Activated CD8-positive, alpha-beta T cell treated with anti-CD3 and anti-CD28 coated beads for 36 hours (primary cell): Measurements from ENCODE around the gene RIC1. TPM values are rescaled to one million over a fixed set of nuclear protein-coding genes. Genes with fewer than 3 reads are reported as not detected.

ENCODE experiments used
- ATAC-seq: fragments of 200-7000 bp; cut with Tn5 transposase; one replicate; pipeline ENCODE4 v1.10.0; 2021; ENCODE audit warnings: mild to moderate bottlenecking, moderate library complexity
- CTCF ChIA-PET: fragments of 350-600 bp; sonication (Branson Sonifier 250); formaldehyde crosslinking; loops from one replicate; lab custom pipeline; 2021; ENCODE audit warnings: antibody characterized with exemption; lab: Charles Lee
- POLR2A ChIA-PET: fragments of 350-600 bp; sonication (Branson Sonifier 250); formaldehyde crosslinking; loops from one replicate; lab custom pipeline; 2021; ENCODE audit warnings: antibody characterized with exemption; lab: Charles Lee
- DNase-seq: peaks from one replicate; pipeline ENCODE4 v3.0.0-alpha.2; 2020
- H3K27ac Mint-ChIP-seq: one replicate; pipeline ENCODE4 v1.8.0; 2021; ENCODE audit warnings: mild to moderate bottlenecking, mixed read lengths
- H3K27me3 Mint-ChIP-seq: one replicate; pipeline ENCODE4 v1.8.0; 2021; ENCODE audit warnings: mixed read lengths
- H3K36me3 Mint-ChIP-seq: one replicate; pipeline ENCODE4 v1.8.0; 2021; ENCODE audit warnings: low read depth, mixed read lengths
- H3K4me1 Mint-ChIP-seq: one replicate; pipeline ENCODE4 v1.8.0; 2021; ENCODE audit warnings: low read depth, mixed read lengths
- H3K4me3 Mint-ChIP-seq: one replicate; pipeline ENCODE4 v1.8.0; 2021; ENCODE audit warnings: mild to moderate bottlenecking, moderate library complexity, mixed read lengths
- H3K9me3 Mint-ChIP-seq: one replicate; pipeline ENCODE4 v1.8.0; 2021; ENCODE audit warnings: mixed read lengths
- intact Hi-C: fragments of 100-400 bp; cut with micrococcal nuclease; formaldehyde crosslinking; loops from one replicate; pipeline ENCODE4 v1.10.0; 2022
- total RNA-seq, 2 experiments: library from RNA; stranded (reverse); gene quantifications; one replicate each; pipeline ENCODE4 v1.2.3, GENCODE V29; 2021
- TF ChIP-seq, protein P1 (sequence below): fragments of 200-600 bp; IDR thresholded peaks from one replicate; pipeline ENCODE4 v1.8.0; 2022; ENCODE audit warnings: antibody characterized with exemption, mild to moderate bottlenecking

Gene RIC1
- total RNA-seq, 2 experiments from 2014 or later, result 14.4 to 14.6 TPM

DNA sequence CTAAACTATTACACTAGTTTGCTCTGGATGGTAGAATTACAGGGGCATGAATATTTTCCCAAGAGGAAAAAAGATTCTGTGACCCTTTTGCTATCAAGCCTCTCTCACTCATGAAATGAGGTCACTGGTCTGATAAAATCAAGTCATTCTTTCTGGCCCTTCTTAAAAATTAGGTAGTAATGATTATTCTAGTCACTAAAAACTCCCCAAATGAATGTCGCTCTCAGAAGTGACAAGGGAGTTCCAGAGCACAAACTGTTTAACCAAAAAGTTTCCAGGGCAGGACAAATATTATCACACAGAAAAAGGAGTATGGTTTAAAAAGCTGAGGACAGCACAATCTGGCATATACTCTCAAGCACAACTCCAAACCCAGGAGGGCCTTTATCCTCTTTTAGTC lies 191.5 kb downstream of the RIC1 start:
- no peaks in the 10 kb centered on the region for H3K27me3 Mint-ChIP-seq
- H3K4me3 Mint-ChIP-seq, result no peak overlapping the region
- peaks cover 19% of the 10 kb centered on the region for H3K4me1 Mint-ChIP-seq
- POLR2A ChIA-PET, result interaction anchor here (1.1 kb wide), 1 partner anchor 13 kb away, joined by 5 read pairs; the partner anchor contains the start of gene ERMP1
- ATAC-seq, result no peak
- no peak for DNase-seq
- CTCF ChIA-PET, result no interaction called here
- TF ChIP-seq, protein P1, sequence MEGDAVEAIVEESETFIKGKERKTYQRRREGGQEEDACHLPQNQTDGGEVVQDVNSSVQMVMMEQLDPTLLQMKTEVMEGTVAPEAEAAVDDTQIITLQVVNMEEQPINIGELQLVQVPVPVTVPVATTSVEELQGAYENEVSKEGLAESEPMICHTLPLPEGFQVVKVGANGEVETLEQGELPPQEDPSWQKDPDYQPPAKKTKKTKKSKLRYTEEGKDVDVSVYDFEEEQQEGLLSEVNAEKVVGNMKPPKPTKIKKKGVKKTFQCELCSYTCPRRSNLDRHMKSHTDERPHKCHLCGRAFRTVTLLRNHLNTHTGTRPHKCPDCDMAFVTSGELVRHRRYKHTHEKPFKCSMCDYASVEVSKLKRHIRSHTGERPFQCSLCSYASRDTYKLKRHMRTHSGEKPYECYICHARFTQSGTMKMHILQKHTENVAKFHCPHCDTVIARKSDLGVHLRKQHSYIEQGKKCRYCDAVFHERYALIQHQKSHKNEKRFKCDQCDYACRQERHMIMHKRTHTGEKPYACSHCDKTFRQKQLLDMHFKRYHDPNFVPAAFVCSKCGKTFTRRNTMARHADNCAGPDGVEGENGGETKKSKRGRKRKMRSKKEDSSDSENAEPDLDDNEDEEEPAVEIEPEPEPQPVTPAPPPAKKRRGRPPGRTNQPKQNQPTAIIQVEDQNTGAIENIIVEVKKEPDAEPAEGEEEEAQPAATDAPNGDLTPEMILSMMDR, result no peak
- H3K9me3 Mint-ChIP-seq, result no peaks in the 10 kb centered on the region
- H3K36me3 Mint-ChIP-seq, result peaks cover 41% of the 10 kb centered on the region
- no peak overlapping the region for H3K27ac Mint-ChIP-seq
- intact Hi-C loops, result no loop called here

DNA sequence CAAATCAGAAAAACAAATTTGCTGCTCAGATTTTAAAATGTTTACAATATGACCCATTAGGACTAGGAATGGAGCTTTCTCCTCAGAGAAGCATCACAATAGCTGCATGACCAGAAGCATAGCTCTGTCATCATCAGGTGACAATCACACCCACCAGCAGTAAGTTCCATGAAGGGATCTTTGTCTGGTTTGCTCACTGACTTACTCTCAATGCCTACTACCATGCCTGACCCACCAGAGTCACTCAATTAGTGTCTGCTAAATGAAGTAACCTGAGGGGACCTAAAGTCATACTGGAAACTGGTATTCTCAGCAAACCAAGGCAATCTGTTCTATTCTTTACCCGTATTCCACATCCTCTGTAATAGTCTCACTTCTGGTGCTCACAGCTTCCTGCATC lies 196.3 kb downstream of the RIC1 start:
- DNase-seq (no peak), ATAC-seq (peak; percentile 47)
- H3K27me3 Mint-ChIP-seq, result no peaks in the 10 kb centered on the region
- CTCF ChIA-PET, result interaction anchor here (0.6 to 1.7 kb wide), 2 partner anchors 61 to 124 kb away, joined by 4 to 8 read pairs; no protein-coding TSS in a partner anchor
- no peak overlapping the region for H3K27ac Mint-ChIP-seq
- no peaks in the 10 kb centered on the region for H3K9me3 Mint-ChIP-seq
- POLR2A ChIA-PET, result interaction anchor here (0.8 kb wide), 1 partner anchor 21 kb away, joined by 3 read pairs; no protein-coding TSS in a partner anchor
- TF ChIP-seq, protein P1, result no peak
- H3K4me1 Mint-ChIP-seq, result peaks cover 35% of the 10 kb centered on the region
- no peak overlapping the region for H3K4me3 Mint-ChIP-seq
- H3K36me3 Mint-ChIP-seq, result peaks cover 27% of the 10 kb centered on the region
- intact Hi-C loops, result no loop called here

Other genes starting within 250 kb of the RIC1 start
- gene PLGRKT, start 191.2 kb upstream of the RIC1 start, total RNA-seq, result 10 to 100 TPM; 26.6 to 28.5 TPM
- gene CD274, start 178.6 kb upstream of the RIC1 start, total RNA-seq, result 10 to 100 TPM; 12.2 to 13.7 TPM
- under 1 TPM; 0.13 to 0.14 TPM for gene PDCD1LG2, start 118.6 kb upstream of the RIC1 start, total RNA-seq
- gene ERMP1, start 204.0 kb downstream of the RIC1 start, total RNA-seq, result 10 to 100 TPM; 14.7 to 15.9 TPM